Measurements from ENCODE around the gene CSNK1G3.

The CSNK1G3 gene

DNA sequence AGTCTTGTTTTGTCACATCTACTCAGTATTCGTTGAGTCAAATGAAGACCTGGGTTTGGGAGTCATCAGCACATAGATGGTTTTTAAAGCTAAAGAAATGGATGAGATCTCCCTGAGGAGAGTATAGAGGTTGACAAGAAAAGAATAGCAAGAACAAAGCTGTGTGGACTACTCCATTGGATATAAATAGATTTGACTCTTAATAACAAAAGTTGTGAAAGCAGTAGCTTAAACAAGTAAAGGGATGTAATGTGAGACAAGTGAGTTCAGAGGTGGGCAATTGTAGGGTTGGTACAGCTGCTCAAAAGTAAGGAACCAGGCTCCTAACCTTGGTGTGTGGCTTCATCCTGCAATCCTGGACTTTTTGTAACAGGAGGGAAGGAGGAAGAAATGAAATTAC, 49.3 kb downstream of the CSNK1G3 start:
- Histone ChIP-seq H2BK5ac (ENCODE audit: low read length) (no peak overlapping the region), H3K9ac (ENCODE audit: low read depth, low read length, poor library complexity) (no peak overlapping the region), H3K9me3 (replicated peaks in 1 of 2; ENCODE audit: control insufficient read depth in 2 of 2, insufficient read depth in 1 of 2, low read depth in 1 of 2, low read length in 2 of 2) (peaks cover 0 to 6% of the 10 kb centered on the region in 2 donors), H3K27me3 (ENCODE audit: control insufficient read depth in 3 of 3, insufficient read depth in 3 of 3, low read depth in 1 of 3, low read length in 3 of 3) (no peaks in the 10 kb centered on the region), H3K23ac (ENCODE audit: low read depth, low read length, poor library complexity) (no peak overlapping the region), H3K27ac (replicated peaks; ENCODE audit: low read length) (no peak overlapping the region), H2BK15ac (ENCODE audit: low read length) (no peak overlapping the region), H3K18ac (ENCODE audit: low read length) (no peak overlapping the region), H4K8ac (ENCODE audit: low read depth, low read length) (no peak overlapping the region), H2BK12ac (ENCODE audit: low read length) (no peak overlapping the region), H3K4me2 (ENCODE audit: insufficient read depth, low read length, poor library complexity, severe bottlenecking) (no peak overlapping the region), H4K91ac (ENCODE audit: low read depth, low read length, poor library complexity) (no peak overlapping the region), H3K4me3 (ENCODE audit: low read length in 2 of 2) (no peak overlapping the region), H3K4ac (ENCODE audit: low read length) (no peak overlapping the region), H2AFZ (ENCODE audit: low read length) (no peak overlapping the region), H3K36me3 (replicated peaks in 1 of 2; ENCODE audit: control insufficient read depth in 2 of 2, insufficient read depth in 2 of 2, low read length in 2 of 2) (peaks cover 0 to 23% of the 10 kb centered on the region in 2 donors), H3K4me1 (ENCODE audit: control insufficient read depth in 2 of 2, insufficient read depth in 1 of 2, low read depth in 1 of 2, low read length in 2 of 2) (no peaks in the 10 kb centered on the region), H2BK120ac (ENCODE audit: low read depth, low read length) (no peak overlapping the region), H3K79me1 (ENCODE audit: low read depth, low read length) (no peaks in the 10 kb centered on the region), H2AK5ac (ENCODE audit: low read depth, low read length) (no peak overlapping the region), H3K14ac (ENCODE audit: low read length) (no peak overlapping the region)
- no peak for DNase-seq (ENCODE audit: low spot score)
- WGBS, 2 donors (ENCODE audit: extremely low coverage in 2 of 2, insufficient read length in 2 of 2, insufficient replicate concordance in 1 of 2): no CpG with 5 or more reads among the region's 1 CpG

DNA sequence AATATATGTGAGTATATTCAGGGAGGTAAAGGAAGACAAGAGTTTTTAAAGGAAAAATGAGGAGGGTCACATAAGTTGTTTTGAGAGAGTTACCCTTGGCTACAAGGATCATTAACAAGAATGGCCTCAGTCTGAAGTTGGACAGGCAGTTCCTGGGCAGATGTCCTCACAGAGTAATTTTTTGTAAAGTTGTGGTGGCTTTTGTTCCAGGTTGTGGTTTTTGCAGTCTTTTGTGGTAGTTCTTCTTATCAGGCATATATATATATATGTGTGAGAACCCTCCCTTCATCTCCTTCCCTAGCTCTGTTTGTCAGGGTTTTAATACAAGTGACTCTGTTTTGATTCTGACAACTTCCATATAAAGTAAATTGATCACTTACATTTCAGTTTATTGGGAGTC, 60.0 kb downstream of the CSNK1G3 start:
- DNase-seq (ENCODE audit: low spot score): no peak

DNA sequence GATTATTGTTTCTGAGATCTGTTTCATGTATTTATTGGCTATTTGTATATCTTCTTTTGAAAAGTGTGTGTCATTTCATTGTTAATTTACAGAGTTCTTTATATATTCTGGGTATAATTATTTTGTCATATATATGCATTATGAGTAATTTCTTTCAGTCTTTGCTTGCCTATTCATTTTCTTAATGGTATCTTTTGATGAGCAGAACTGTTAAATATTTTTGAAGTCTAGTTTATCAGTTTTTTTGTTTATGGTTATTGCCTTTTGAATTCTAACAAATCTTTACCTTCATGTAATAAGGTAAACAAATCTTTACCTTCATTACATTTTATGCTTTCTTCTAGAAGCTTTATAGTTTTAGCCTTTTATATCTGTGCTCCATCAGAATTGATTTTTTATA, 66.4 kb downstream of the CSNK1G3 start:
- H2AFZ ChIP-seq (ENCODE audit: low read length): no peak overlapping the region
- H3K9ac ChIP-seq (ENCODE audit: low read depth, low read length, poor library complexity): no peak overlapping the region
- H3K18ac ChIP-seq (ENCODE audit: low read length): no peak overlapping the region
- H2BK120ac ChIP-seq (ENCODE audit: low read depth, low read length): no peak overlapping the region
- H3K79me1 ChIP-seq (ENCODE audit: low read depth, low read length): no peaks in the 10 kb centered on the region
- H3K23ac ChIP-seq (ENCODE audit: low read depth, low read length, poor library complexity): no peak overlapping the region
- H4K91ac ChIP-seq (ENCODE audit: low read depth, low read length, poor library complexity): no peak overlapping the region
- H3K9me3 ChIP-seq (replicated peaks in 1 of 2; ENCODE audit: control insufficient read depth in 2 of 2, insufficient read depth in 1 of 2, low read depth in 1 of 2, low read length in 2 of 2): peaks cover 0 to 16% of the 10 kb centered on the region in 2 donors
- no peak overlapping the region for H3K27ac ChIP-seq (replicated peaks; ENCODE audit: low read length)
- no peaks in the 10 kb centered on the region for H3K27me3 ChIP-seq (ENCODE audit: control insufficient read depth in 3 of 3, insufficient read depth in 3 of 3, low read depth in 1 of 3, low read length in 3 of 3)
- no peak overlapping the region for H3K4me3 ChIP-seq (ENCODE audit: low read length in 2 of 2)
- no peak overlapping the region for H2BK5ac ChIP-seq (ENCODE audit: low read length)
- DNase-seq (ENCODE audit: low spot score): no peak
- no peaks in the 10 kb centered on the region for H3K4me1 ChIP-seq (ENCODE audit: control insufficient read depth in 2 of 2, insufficient read depth in 1 of 2, low read depth in 1 of 2, low read length in 2 of 2)
- no peak overlapping the region for H3K4me2 ChIP-seq (ENCODE audit: insufficient read depth, low read length, poor library complexity, severe bottlenecking)
- no peak overlapping the region for H4K8ac ChIP-seq (ENCODE audit: low read depth, low read length)
- peaks cover 0 to 49% of the 10 kb centered on the region in 2 donors for H3K36me3 ChIP-seq (replicated peaks in 1 of 2; ENCODE audit: control insufficient read depth in 2 of 2, insufficient read depth in 2 of 2, low read length in 2 of 2)
- H2BK12ac ChIP-seq (ENCODE audit: low read length): no peak overlapping the region
- H3K4ac ChIP-seq (ENCODE audit: low read length): no peak overlapping the region
- no peak overlapping the region for H3K14ac ChIP-seq (ENCODE audit: low read length)
- no peak overlapping the region for H2AK5ac ChIP-seq (ENCODE audit: low read depth, low read length)
- H2BK15ac ChIP-seq (ENCODE audit: low read length): no peak overlapping the region

More for the DNA sequence above, 60.0 kb downstream of the CSNK1G3 start:
- H3K9me3 ChIP-seq (replicated peaks in 1 of 2; ENCODE audit: control insufficient read depth in 2 of 2, insufficient read depth in 1 of 2, low read depth in 1 of 2, low read length in 2 of 2): peaks cover 0 to under 1% of the 10 kb centered on the region in 2 donors
- H3K79me1 ChIP-seq (ENCODE audit: low read depth, low read length): no peaks in the 10 kb centered on the region
- H3K4me2 ChIP-seq (ENCODE audit: insufficient read depth, low read length, poor library complexity, severe bottlenecking): no peak overlapping the region
- H3K18ac ChIP-seq (ENCODE audit: low read length): no peak overlapping the region
- no peak overlapping the region for H2BK15ac ChIP-seq (ENCODE audit: low read length)
- no peak overlapping the region for H3K14ac ChIP-seq (ENCODE audit: low read length)
- no peak overlapping the region for H3K23ac ChIP-seq (ENCODE audit: low read depth, low read length, poor library complexity)
- H2AK5ac ChIP-seq (ENCODE audit: low read depth, low read length): no peak overlapping the region
- H4K91ac ChIP-seq (ENCODE audit: low read depth, low read length, poor library complexity): no peak overlapping the region
- no peak overlapping the region for H3K4ac ChIP-seq (ENCODE audit: low read length)
- H3K27me3 ChIP-seq (ENCODE audit: control insufficient read depth in 3 of 3, insufficient read depth in 3 of 3, low read depth in 1 of 3, low read length in 3 of 3): no peaks in the 10 kb centered on the region
- no peak overlapping the region for H3K27ac ChIP-seq (replicated peaks; ENCODE audit: low read length)
- H3K4me1 ChIP-seq (ENCODE audit: control insufficient read depth in 2 of 2, insufficient read depth in 1 of 2, low read depth in 1 of 2, low read length in 2 of 2): peaks cover 0 to 2% of the 10 kb centered on the region in 2 donors
- H3K9ac ChIP-seq (ENCODE audit: low read depth, low read length, poor library complexity): no peak overlapping the region
- H2BK5ac ChIP-seq (ENCODE audit: low read length): no peak overlapping the region
- H4K8ac ChIP-seq (ENCODE audit: low read depth, low read length): no peak overlapping the region
- no peak overlapping the region for H2AFZ ChIP-seq (ENCODE audit: low read length)
- no peak overlapping the region for H2BK12ac ChIP-seq (ENCODE audit: low read length)
- peaks cover 0 to 28% of the 10 kb centered on the region in 2 donors for H3K36me3 ChIP-seq (replicated peaks in 1 of 2; ENCODE audit: control insufficient read depth in 2 of 2, insufficient read depth in 2 of 2, low read length in 2 of 2)
- no peak overlapping the region for H3K4me3 ChIP-seq (ENCODE audit: low read length in 2 of 2)
- no peak overlapping the region for H2BK120ac ChIP-seq (ENCODE audit: low read depth, low read length)

DNA sequence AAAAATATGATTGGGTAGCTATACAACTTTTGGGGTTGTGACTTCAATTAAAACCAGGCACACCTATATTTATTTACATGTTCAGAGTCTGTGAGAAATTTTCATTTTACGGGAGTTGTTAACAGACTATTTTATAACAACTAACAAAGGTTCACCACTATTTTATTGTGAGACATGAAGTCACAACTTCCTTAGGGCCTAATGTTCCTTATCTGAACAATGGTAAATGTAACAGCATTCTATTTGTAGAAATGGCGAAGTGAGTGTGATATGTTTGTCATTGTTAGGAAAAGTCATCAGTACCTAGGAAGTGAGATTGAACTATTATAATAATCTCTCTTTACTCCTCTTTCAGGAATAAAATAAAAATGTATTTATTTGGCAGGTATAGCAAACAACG, 67.4 kb downstream of the CSNK1G3 start:
- no peak overlapping the region for H3K18ac ChIP-seq (ENCODE audit: low read length)
- H3K79me1 ChIP-seq (ENCODE audit: low read depth, low read length): no peaks in the 10 kb centered on the region
- no peak overlapping the region for H3K14ac ChIP-seq (ENCODE audit: low read length)
- H3K9ac ChIP-seq (ENCODE audit: low read depth, low read length, poor library complexity): no peak overlapping the region
- no peak overlapping the region for H3K4me2 ChIP-seq (ENCODE audit: insufficient read depth, low read length, poor library complexity, severe bottlenecking)
- no peak overlapping the region for H2BK12ac ChIP-seq (ENCODE audit: low read length)
- H2AFZ ChIP-seq (ENCODE audit: low read length): no peak overlapping the region
- H3K9me3 ChIP-seq (replicated peaks in 1 of 2; ENCODE audit: control insufficient read depth in 2 of 2, insufficient read depth in 1 of 2, low read depth in 1 of 2, low read length in 2 of 2): peaks cover 0 to 16% of the 10 kb centered on the region in 2 donors
- H4K91ac ChIP-seq (ENCODE audit: low read depth, low read length, poor library complexity): no peak overlapping the region
- no peak overlapping the region for H2BK120ac ChIP-seq (ENCODE audit: low read depth, low read length)
- H2AK5ac ChIP-seq (ENCODE audit: low read depth, low read length): no peak overlapping the region
- H3K23ac ChIP-seq (ENCODE audit: low read depth, low read length, poor library complexity): no peak overlapping the region
- no peak overlapping the region for H2BK15ac ChIP-seq (ENCODE audit: low read length)
- DNase-seq (ENCODE audit: low spot score): no peak
- peaks cover 0 to 50% of the 10 kb centered on the region in 2 donors for H3K36me3 ChIP-seq (replicated peaks in 1 of 2; ENCODE audit: control insufficient read depth in 2 of 2, insufficient read depth in 2 of 2, low read length in 2 of 2)
- H3K27me3 ChIP-seq (ENCODE audit: control insufficient read depth in 3 of 3, insufficient read depth in 3 of 3, low read depth in 1 of 3, low read length in 3 of 3): no peaks in the 10 kb centered on the region
- H4K8ac ChIP-seq (ENCODE audit: low read depth, low read length): no peak overlapping the region
- no peak overlapping the region for H3K4me3 ChIP-seq (ENCODE audit: low read length in 2 of 2)
- no CpG with 5 or more reads among the region's 3 CpGs for WGBS, 2 donors (ENCODE audit: extremely low coverage in 2 of 2, insufficient read length in 2 of 2, insufficient replicate concordance in 1 of 2)
- no peak overlapping the region for H2BK5ac ChIP-seq (ENCODE audit: low read length)
- no peaks in the 10 kb centered on the region for H3K4me1 ChIP-seq (ENCODE audit: control insufficient read depth in 2 of 2, insufficient read depth in 1 of 2, low read depth in 1 of 2, low read length in 2 of 2)
- no peak overlapping the region for H3K4ac ChIP-seq (ENCODE audit: low read length)
- no peak overlapping the region for H3K27ac ChIP-seq (replicated peaks; ENCODE audit: low read length)
